DND-41 (cell line): ENCODE data around the gene SFXN1.

Experiments used
- EZH2 ChIP-seq: IDR thresholded peaks from 3 replicates; pipeline ENCODE4 v1.6.1; 2012; ENCODE audit warnings: borderline replicate concordance, low read depth, mild to moderate bottlenecking, moderate library complexity, low read length, inconsistent platforms; ENCODE audit not compliant: severe bottlenecking
- TF ChIP-seq, protein P1 (sequence below): IDR thresholded peaks from 2 replicates; pipeline ENCODE4 v1.5.1; 2012; ENCODE audit warnings: borderline replicate concordance, low read length, moderate library complexity, mild to moderate bottlenecking; ENCODE audit not compliant: poor library complexity, severe bottlenecking; ENCODE audit errors: extremely low read depth

DNA sequence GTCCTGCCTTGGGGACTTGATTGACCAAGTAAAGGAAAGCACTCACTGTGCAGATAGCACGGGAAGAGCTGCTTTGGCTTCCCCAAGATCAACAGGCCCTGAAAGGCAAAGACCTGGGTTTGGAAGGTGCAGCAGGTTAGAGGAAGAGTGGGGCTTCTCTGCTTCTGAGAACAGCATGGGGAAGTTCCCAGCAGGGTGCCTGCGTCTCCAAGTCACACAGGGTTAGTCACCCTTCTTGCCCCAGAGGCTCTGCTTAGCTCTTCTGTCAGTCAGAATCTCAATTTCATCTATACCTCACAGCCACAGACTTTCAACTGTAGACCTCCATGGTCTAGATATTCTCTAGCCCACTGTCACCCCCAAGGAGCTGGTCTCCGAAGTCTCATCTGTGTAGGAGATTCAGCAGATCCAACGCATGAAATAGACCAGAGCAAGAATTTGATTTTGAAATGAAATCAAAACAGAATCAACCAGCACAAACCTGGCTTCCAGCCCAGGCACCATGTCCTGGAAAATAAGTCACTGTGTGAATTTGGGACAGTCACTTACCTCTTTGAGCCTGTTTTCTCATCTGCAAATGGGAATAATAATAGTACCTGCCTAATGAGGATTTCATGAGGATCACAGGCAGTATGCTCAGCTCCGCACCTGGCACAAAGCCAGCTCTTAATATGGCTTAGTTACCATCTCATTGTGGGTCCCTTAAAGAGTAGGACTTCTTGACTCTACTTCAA, 64.0 kb downstream of the SFXN1 start:
- TF ChIP-seq, protein P1, sequence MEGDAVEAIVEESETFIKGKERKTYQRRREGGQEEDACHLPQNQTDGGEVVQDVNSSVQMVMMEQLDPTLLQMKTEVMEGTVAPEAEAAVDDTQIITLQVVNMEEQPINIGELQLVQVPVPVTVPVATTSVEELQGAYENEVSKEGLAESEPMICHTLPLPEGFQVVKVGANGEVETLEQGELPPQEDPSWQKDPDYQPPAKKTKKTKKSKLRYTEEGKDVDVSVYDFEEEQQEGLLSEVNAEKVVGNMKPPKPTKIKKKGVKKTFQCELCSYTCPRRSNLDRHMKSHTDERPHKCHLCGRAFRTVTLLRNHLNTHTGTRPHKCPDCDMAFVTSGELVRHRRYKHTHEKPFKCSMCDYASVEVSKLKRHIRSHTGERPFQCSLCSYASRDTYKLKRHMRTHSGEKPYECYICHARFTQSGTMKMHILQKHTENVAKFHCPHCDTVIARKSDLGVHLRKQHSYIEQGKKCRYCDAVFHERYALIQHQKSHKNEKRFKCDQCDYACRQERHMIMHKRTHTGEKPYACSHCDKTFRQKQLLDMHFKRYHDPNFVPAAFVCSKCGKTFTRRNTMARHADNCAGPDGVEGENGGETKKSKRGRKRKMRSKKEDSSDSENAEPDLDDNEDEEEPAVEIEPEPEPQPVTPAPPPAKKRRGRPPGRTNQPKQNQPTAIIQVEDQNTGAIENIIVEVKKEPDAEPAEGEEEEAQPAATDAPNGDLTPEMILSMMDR: no peak
- no peak for TF ChIP-seq EZH2
